Measurements from ENCODE around the gene ABHD17C.

ABHD17C gene

GRCh38 chr15:80783260-80783659, 88.2 kb downstream of the ABHD17C start:
- DNase-seq (ENCODE audit: low read depth, low spot score), result no peak
- TF ChIP-seq POLR2AphosphoS5 (IDR thresholded peaks at IDR 0.05; ENCODE audit: borderline replicate concordance, low read depth, low read length) (no peak), EZH2 (IDR thresholded peaks at IDR 0.05) (no peak), FOXP2 (optimal IDR thresholded peaks at IDR 0.05; ENCODE audit: control extremely low read depth, extremely low read length, insufficient read depth) (no peak)
- Histone ChIP-seq H3K9ac (ENCODE audit: insufficient read length) (no peak overlapping the region), H3K9me3 (ENCODE audit: low read depth, low read length) (no peaks in the 10 kb centered on the region), H3K27ac (no peak overlapping the region), H3K36me3 (ENCODE audit: insufficient read depth, low read length) (no peaks in the 10 kb centered on the region), H3K4me3 (no peak overlapping the region)

- no peak for DNase-seq (ENCODE audit: low read depth, low spot score)
These were observed 90.2 kb downstream of the ABHD17C start for GRCh38 chr15:80785335-80785734.

DNA sequence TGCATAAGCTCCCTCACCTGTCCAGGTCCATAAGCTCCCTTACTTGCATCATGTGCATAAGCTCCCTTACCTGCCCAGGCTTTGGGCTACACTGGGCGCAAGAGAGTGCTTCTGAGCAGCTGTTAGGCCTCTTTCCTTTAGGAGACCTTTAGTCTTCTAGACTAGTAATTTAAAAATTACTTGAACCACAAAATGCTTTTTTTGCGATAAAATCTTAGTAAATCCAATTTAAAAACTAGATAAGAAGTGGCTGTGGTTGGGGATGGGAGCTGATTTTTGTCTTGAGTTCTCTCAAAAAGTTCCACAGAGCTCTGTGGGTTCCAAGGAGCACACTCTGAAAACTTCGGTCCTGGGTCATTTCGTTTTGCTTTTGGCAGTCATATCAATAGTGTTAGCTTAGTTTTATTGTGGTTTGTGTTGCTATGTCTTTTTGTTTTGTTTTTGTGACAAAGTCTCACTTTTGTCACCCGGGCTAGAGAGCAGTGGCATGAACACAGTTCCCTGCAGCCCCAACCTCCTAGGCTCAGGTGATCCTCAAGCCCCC, 90.8 kb downstream of the ABHD17C start:
- no peak overlapping the region for H3K27ac ChIP-seq
- DNase-seq (ENCODE audit: low read depth, low spot score), result no peak
- no peaks in the 10 kb centered on the region for H3K9me3 ChIP-seq (ENCODE audit: low read depth, low read length)
- TF ChIP-seq FOXP2 (optimal IDR thresholded peaks at IDR 0.05; ENCODE audit: control extremely low read depth, extremely low read length, insufficient read depth), result no peak
- no peak for TF ChIP-seq EZH2 (IDR thresholded peaks at IDR 0.05)
- TF ChIP-seq POLR2AphosphoS5 (IDR thresholded peaks at IDR 0.05; ENCODE audit: borderline replicate concordance, low read depth, low read length), result no peak
- H3K9ac ChIP-seq (ENCODE audit: insufficient read length), result no peak overlapping the region
- no peaks in the 10 kb centered on the region for H3K36me3 ChIP-seq (ENCODE audit: insufficient read depth, low read length)
- no peak overlapping the region for H3K4me3 ChIP-seq

More at GRCh38 chr15:80785335-80785734, 90.2 kb downstream of the ABHD17C start:
- no peaks in the 10 kb centered on the region for H3K9me3 ChIP-seq (ENCODE audit: low read depth, low read length)
- H3K27ac ChIP-seq, result no peak overlapping the region
- H3K36me3 ChIP-seq (ENCODE audit: insufficient read depth, low read length), result no peaks in the 10 kb centered on the region
- H3K4me3 ChIP-seq, result no peak overlapping the region
- no peak for TF ChIP-seq POLR2AphosphoS5 (IDR thresholded peaks at IDR 0.05; ENCODE audit: borderline replicate concordance, low read depth, low read length)
- TF ChIP-seq EZH2 (IDR thresholded peaks at IDR 0.05), result no peak
- no peak for TF ChIP-seq FOXP2 (optimal IDR thresholded peaks at IDR 0.05; ENCODE audit: control extremely low read depth, extremely low read length, insufficient read depth)
- no peak overlapping the region for H3K9ac ChIP-seq (ENCODE audit: insufficient read length)

GRCh38 chr15:80787316-80787715, 92.2 kb downstream of the ABHD17C start:
- no peaks in the 10 kb centered on the region for H3K9me3 ChIP-seq (ENCODE audit: low read depth, low read length)
- no peak overlapping the region for H3K9ac ChIP-seq (ENCODE audit: insufficient read length)
- H3K4me3 ChIP-seq, result no peak overlapping the region
- H3K27ac ChIP-seq, result no peak overlapping the region
- no peak for DNase-seq (ENCODE audit: low read depth, low spot score)
- H3K36me3 ChIP-seq (ENCODE audit: insufficient read depth, low read length), result no peaks in the 10 kb centered on the region
- TF ChIP-seq EZH2 (IDR thresholded peaks at IDR 0.05) (no peak), FOXP2 (optimal IDR thresholded peaks at IDR 0.05; ENCODE audit: control extremely low read depth, extremely low read length, insufficient read depth) (no peak), POLR2AphosphoS5 (IDR thresholded peaks at IDR 0.05; ENCODE audit: borderline replicate concordance, low read depth, low read length) (no peak)

DNA sequence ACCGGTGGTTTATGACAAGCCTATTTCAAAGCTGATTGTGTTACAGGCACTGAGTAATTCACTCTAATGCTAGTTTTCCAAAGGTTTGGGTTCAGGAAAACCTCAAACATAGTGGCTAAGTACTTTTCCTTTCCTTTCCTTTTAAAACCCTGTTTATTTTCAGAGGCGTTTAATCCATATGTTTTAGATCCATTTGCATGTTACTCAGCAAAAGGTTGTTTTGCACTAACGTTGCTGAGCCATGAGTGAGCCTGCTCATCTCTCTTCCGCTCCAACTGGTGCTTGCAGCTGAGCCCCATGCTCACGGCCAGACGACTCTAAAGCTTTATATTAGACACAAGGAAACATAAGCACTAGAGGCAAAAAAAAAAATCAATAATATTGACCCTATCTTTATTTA, 93.4 kb downstream of the ABHD17C start:
- H3K9me3 ChIP-seq (ENCODE audit: low read depth, low read length), result no peaks in the 10 kb centered on the region
- H3K27ac ChIP-seq, result no peak overlapping the region
- H3K9ac ChIP-seq (ENCODE audit: insufficient read length), result no peak overlapping the region
- H3K36me3 ChIP-seq (ENCODE audit: insufficient read depth, low read length), result no peaks in the 10 kb centered on the region
- no peak overlapping the region for H3K4me3 ChIP-seq
- TF ChIP-seq POLR2AphosphoS5 (IDR thresholded peaks at IDR 0.05; ENCODE audit: borderline replicate concordance, low read depth, low read length) (no peak), EZH2 (IDR thresholded peaks at IDR 0.05) (no peak), FOXP2 (optimal IDR thresholded peaks at IDR 0.05; ENCODE audit: control extremely low read depth, extremely low read length, insufficient read depth) (no peak)
- no peak for DNase-seq (ENCODE audit: low read depth, low spot score)

DNA sequence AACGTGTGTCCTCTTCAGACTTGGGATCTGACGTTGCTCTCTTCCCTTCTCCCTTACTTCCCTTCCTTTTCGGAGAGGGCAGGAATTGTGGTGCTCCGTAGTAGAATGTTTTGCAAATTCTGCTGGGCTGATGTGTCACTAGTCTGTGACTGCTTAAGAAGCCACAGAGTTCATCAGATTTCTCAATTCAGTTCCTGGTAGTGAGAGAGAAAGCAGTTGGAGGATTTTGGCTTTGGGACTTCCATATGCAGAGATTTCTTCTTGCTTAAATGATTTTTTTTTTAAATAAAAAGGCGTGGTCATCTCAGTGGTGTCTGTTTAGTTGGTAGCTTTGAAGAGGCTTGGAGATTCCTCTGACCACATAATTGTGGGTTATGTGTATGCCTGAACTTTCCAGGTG, 94.2 kb downstream of the ABHD17C start:
- H3K27ac ChIP-seq, result no peak overlapping the region
- TF ChIP-seq POLR2AphosphoS5 (IDR thresholded peaks at IDR 0.05; ENCODE audit: borderline replicate concordance, low read depth, low read length) (no peak), FOXP2 (optimal IDR thresholded peaks at IDR 0.05; ENCODE audit: control extremely low read depth, extremely low read length, insufficient read depth) (no peak), EZH2 (IDR thresholded peaks at IDR 0.05) (no peak)
- no peak overlapping the region for H3K9ac ChIP-seq (ENCODE audit: insufficient read length)
- no peak for DNase-seq (ENCODE audit: low read depth, low spot score)
- H3K4me3 ChIP-seq, result no peak overlapping the region
- H3K9me3 ChIP-seq (ENCODE audit: low read depth, low read length), result no peaks in the 10 kb centered on the region
- no peaks in the 10 kb centered on the region for H3K36me3 ChIP-seq (ENCODE audit: insufficient read depth, low read length)

DNA sequence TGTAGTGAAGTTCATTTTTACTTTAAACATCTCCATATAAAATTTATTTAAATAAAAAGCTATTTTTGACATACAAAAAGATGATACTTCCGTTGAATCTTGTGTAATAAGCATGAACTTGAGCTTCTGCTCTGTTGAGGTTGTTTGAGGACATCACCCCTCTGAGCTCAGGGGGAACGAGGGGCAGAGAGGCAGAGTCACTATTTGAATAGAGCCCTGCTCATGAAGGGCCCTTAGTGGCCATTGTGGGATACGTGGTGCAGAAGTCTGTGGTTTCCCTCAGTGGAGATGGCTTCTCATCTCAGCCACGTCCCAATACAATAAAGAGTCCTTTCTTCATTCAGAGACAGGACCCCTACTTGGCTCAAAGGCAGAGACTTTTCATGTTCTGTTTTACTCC, 94.7 kb downstream of the ABHD17C start:
- H3K9ac ChIP-seq (ENCODE audit: insufficient read length), result no peak overlapping the region
- H3K4me3 ChIP-seq, result no peak overlapping the region
- no peak for TF ChIP-seq POLR2AphosphoS5 (IDR thresholded peaks at IDR 0.05; ENCODE audit: borderline replicate concordance, low read depth, low read length)
- TF ChIP-seq EZH2 (IDR thresholded peaks at IDR 0.05), result no peak
- no peak for TF ChIP-seq FOXP2 (optimal IDR thresholded peaks at IDR 0.05; ENCODE audit: control extremely low read depth, extremely low read length, insufficient read depth)
- no peak for DNase-seq (ENCODE audit: low read depth, low spot score)
- no peaks in the 10 kb centered on the region for H3K36me3 ChIP-seq (ENCODE audit: insufficient read depth, low read length)
- H3K27ac ChIP-seq, result no peak overlapping the region
- H3K9me3 ChIP-seq (ENCODE audit: low read depth, low read length), result no peaks in the 10 kb centered on the region

GRCh38 chr15:80790236-80790635, 95.1 kb downstream of the ABHD17C start:
- Histone ChIP-seq H3K36me3 (ENCODE audit: insufficient read depth, low read length) (no peaks in the 10 kb centered on the region), H3K4me3 (no peak overlapping the region), H3K9me3 (ENCODE audit: low read depth, low read length) (no peaks in the 10 kb centered on the region), H3K27ac (no peak overlapping the region), H3K9ac (ENCODE audit: insufficient read length) (no peak overlapping the region)
- no peak for DNase-seq (ENCODE audit: low read depth, low spot score)
- TF ChIP-seq POLR2AphosphoS5 (IDR thresholded peaks at IDR 0.05; ENCODE audit: borderline replicate concordance, low read depth, low read length) (no peak), EZH2 (IDR thresholded peaks at IDR 0.05) (no peak), FOXP2 (optimal IDR thresholded peaks at IDR 0.05; ENCODE audit: control extremely low read depth, extremely low read length, insufficient read depth) (no peak)

DNA sequence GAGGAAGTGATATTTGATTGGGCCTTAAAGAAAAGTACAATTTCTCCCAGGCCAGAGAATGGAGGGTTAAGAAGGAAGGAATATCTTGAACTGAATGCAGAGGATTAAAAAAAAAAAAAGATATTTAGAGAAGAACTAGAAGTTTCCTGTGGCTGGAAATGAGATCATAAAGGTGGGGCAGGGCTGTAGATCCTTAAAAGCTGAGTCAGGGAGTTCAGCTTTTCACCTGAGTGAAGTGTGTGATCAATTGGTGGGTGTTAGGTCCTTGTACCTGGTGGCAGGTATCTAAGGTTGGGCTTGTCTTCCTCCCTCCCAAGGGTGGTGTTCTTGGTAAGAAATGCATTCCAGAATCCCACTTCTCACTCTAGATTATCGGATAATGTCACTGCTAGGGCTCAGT, 95.9 kb downstream of the ABHD17C start:
- TF ChIP-seq EZH2 (IDR thresholded peaks at IDR 0.05) (no peak), FOXP2 (optimal IDR thresholded peaks at IDR 0.05; ENCODE audit: control extremely low read depth, extremely low read length, insufficient read depth) (no peak)
- H3K27ac ChIP-seq, result no peak overlapping the region
- no peak overlapping the region for H3K9ac ChIP-seq (ENCODE audit: insufficient read length)
- no peaks in the 10 kb centered on the region for H3K9me3 ChIP-seq (ENCODE audit: low read depth, low read length)
- no peaks in the 10 kb centered on the region for H3K36me3 ChIP-seq (ENCODE audit: insufficient read depth, low read length)
- no peak for DNase-seq (ENCODE audit: low read depth, low spot score)
- H3K4me3 ChIP-seq, result no peak overlapping the region

Data from SK-N-MC (cell line).